Dedifferentiated amniotic fluid mesenchymal stem cell (primary cell): ENCODE data around the gene FBL.
"Not testable (repeated sequence)": the region's sequence is repeated elsewhere in the genome, so short reads cannot be mapped to it uniquely, and the experiment has no call there.

Experiments used
- DNase-seq: peaks from one replicate; pipeline ENCODE4 v3.0.0-alpha.2; 2016; ENCODE audit errors: extremely low spot score

Gene FBL

GRCh38 chr19:39876486-39876885 is 30.3 kb upstream of the FBL start:
- DNase-seq, result not testable (repeated sequence)

DNA sequence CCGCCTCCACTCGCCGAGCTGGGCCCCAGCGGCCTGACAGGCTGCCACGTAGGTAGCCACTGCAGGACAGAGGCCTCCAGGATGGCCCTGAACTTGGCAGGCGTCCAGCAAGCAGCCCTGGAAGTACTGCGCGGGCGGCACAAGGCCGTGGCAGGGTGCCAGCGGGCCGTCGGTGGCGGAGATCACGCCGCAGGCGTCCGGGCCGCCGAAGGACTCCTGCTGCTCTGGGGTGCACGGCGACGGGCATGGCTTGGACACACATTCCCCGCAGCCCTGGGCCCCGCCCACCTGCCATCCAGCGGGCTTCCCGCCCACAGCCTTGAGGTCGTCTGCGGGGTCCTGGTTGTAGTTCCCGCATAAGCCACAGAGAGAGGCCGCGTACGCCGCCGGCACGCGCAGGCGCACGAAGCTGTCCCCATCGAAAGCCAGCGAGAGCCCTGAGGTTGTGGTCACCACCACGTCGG is 29.3 kb upstream of the FBL start:
- DNase-seq, result not testable (repeated sequence)

DNA sequence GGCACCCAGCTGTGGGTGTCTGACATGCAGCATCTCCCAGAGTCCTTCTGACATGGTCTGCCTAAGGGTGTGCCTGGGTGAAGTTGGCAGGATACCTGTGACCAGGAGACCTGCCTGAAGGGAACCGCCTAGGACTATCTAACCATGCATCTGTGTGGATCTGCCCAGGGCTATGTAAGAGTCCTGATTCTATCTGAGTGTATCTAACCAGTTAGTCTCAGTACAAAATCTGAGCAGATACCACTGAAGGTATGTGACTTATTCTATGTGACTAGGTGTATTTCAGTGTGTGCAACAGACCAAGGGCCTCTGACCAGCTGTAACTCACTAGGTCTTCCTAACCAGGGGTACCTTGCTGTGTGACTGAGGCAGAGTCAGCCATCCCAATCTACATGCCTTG is 28.2 kb upstream of the FBL start:
- no peak for DNase-seq

DNA sequence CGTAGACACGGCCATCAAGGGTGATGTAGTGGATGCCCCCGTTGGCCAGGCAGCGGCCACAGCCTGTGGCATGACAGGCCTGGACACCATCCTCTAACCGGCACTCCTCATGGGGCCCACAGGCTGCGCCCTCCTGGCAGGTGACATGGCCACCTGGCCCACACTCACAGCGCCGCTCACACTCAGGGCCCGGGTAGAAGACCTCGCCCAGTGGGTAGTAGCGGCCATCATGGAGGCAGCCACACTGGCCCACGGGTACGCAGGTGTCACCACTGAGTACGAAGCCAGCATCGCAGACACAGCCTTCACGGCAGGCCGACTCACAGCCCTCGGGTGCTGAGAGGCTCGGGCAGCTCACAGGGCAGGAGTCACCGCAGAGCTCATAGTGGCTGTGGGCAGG is 27.2 kb upstream of the FBL start:
- DNase-seq, result no peak

DNA sequence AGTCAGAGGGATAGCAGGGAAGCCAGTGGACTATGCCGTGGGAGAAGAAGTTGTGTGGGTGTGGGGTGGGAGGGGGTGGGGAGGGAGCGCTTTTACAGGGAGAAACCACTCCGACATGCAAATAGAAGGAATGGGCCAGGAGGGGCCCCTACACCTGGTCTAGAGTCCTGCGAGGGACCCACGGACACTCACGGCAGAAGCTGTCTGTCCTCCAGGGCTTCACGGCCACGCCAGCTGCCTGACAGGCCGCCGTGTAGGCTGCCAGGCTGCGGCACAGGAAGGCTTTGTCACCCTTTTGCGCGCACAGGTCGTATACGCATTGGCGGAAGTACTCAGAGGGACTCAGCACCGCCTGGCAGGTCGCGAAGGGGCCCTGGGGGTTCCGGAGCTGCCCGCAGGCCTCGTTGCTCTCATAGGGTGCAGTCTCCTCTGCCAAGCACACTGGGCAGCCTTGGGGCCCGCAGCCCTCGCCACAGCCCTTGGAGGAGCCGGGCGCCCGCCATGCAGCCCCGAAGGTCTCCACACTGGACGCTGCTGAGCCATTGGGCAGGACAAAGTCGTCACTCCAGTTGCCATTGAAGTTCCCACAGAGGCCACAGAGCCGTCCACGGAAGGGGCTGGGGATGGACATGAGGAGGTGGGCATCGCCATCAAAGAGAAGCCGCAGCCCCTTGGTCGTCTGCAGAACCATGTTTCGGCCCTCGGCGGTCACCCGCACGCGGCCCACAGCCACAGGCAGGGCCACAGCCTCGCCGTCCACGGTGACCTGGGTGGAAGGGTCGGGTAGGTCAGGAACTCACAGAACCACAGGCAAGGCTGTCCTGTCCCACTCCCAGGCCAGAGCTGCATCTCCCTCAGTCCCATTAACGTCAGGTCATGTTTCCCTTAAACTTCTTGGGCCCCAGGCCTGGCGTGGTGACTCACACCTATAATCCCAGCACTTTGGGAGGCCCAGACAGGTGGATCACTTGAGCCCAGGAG is 26.0 kb upstream of the FBL start:
- no peak for DNase-seq

GRCh38 chr19:39871362-39871761 is 25.2 kb upstream of the FBL start:
- no peak for DNase-seq

DNA sequence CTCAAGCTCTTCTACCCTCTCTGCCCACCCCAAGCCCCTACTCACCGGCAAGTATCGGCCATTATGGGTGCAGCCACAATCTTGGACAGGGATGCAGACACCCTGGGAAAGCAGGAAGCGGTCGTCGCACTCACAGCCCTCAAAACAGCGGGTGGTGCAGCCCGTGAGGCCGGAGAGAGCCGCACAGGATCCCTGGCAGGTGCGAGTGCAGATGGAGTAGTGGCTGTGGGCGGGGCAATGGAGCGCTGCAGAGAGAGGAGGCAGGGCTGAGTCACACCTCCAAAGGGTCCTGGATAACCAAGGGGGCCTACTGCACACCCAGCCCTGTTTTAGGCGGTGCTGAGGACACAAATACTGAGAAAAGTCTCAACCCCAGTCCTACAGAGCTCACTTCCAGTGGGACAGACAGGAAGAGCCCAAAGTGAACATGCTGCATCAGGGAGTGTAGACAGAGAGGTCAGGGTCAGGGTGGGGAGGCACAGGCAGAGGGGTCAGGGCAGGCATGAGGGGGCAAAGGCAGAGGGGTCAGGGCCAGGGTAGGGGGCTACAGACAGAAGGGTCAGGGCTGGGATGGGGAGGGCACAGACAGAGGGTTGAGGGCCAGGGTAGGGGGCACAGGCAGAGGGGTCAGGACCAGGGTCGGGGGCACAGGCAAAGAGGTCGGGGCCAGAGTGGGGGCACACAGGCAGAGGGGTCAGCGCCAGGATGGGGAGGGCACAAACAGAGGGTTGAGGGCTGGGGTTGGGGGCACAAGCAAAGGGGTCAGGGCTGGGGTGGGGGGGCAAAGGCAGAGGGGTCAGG is 24.2 kb upstream of the FBL start:
- DNase-seq, result no peak

DNA sequence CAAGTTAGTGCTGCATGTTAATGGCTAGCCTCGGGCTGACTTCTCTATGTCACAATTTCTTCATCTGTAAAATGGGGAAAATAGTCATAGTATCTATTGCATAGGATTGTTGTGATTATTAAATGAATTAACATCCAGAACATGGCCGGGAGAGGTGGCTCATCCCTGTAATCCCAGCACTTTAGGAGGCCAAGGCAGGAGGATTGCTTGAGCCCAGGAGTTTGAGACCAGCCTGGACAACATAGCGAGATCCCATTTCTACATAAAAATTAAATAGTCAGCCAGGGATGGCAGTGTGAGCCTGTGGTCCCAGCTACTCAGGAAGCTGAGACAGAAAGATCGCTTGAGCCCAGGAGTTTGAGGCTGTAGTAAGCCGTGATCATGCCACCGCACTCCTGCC is 21.8 kb upstream of the FBL start:
- no peak for DNase-seq

- DNase-seq, result no peak
Measured at GRCh38 chr19:39867133-39867532, 21.0 kb upstream of the FBL start.

- no peak for DNase-seq
Measured at GRCh38 chr19:39865953-39866352, 19.8 kb upstream of the FBL start.

- no peak for DNase-seq
Measured at GRCh38 chr19:39865186-39865585, 19.0 kb upstream of the FBL start.

GRCh38 chr19:39864118-39864517 is 17.9 kb upstream of the FBL start:
- no peak for DNase-seq

- DNase-seq, result no peak
Measured at GRCh38 chr19:39858541-39858940, 12.4 kb upstream of the FBL start.

DNA sequence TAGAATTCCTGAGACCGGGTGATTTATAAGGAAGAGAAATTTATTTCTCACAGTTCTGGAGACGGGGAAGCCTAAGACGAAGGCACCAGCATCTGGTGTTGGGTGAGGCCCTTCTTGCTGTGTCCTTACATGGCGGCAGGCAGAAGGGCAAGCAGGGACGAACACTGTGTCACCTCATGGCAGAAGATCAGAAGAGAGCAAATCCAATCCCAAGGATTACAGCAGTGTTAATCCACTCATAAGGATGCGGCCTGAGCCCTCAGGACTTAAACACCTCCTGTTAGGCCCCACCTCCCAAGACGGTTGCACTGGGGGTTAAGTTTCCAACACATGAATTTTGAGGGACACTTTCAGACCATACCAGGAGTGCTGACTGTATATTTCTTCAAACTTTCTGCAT is 6.7 kb upstream of the FBL start:
- no peak for DNase-seq

DNA sequence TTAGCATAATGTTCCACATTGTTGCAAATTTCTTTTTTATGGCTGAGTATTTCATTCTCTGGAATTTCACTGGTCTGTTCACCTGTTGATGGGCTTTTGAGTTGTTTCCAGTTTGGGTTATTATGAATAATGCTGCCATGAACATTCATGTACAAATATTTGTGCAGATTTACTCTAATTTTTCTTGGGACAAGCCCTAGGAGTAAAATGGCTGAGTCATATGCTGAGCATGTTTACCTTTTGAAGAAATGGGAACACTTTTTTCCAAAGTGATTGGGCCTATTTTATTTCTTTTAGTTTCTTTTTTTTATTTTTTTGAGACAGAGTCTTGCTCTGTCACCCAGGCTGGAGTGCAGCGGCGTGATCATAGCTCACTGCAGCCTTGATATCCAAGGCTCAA is 4.7 kb upstream of the FBL start:
- DNase-seq, result no peak

GRCh38 chr19:39848392-39848791 is 2.2 kb upstream of the FBL start:
- DNase-seq, result no peak

GRCh38 chr19:39847525-39847924 is 1.3 kb upstream of the FBL start:
- no peak for DNase-seq

- no peak for DNase-seq
Measured at GRCh38 chr19:39846678-39847486, 703 bp upstream of the FBL start.

- DNase-seq, result peak; percentile 16
Measured at GRCh38 chr19:39845584-39845932, 621 bp downstream of the FBL start.

GRCh38 chr19:39845172-39845571 is 1.0 kb downstream of the FBL start:
- DNase-seq, result no peak

DNA sequence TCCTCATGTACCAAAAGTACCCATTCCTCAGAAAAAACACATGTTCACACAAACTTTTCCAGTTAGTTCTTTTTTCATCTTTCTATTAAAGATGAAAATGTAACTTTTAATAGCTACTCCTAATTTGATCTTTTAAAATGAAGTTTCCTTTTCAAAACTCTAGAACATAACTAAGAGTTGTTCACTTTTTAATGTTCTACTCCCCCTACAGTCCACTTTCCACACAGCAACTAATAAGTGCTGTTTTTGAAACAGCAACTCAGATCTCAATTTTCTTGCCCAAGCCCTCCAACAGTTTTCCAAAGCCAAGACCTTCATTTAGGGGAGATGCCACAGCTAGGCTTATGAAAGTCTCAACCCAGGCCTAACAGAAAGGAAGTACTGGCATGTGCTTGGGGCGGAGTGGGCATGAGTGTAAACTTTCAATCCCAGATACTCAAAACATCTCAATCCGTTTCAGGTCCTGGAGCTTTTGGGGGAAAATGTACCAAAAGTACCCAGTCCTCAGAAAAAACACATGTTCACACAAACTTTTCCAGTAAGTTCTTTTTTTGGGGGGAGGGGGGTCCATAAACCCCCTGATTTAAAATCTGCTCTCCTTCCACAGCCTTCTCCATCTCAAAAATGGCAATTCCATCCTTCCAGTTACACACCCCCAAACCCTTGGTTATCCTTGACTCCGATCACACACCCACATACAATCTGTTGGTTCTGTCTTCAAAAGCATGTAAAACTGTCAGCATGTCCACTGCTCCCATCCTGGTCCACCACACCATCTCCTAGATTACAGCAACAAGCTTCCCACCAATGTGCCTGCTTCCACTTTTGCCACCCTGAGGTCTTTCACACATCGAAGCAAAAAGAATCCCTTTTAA is 2.0 kb downstream of the FBL start:
- peak; percentile 60 for DNase-seq
